Left ventricle myocardium inferior (tissue), 1 donor: Measurements from ENCODE around the gene CHADL. TPM values are rescaled to one million over a fixed set of nuclear protein-coding genes. Genes with fewer than 3 reads are reported as not detected.

Experiments used
- DNase-seq: peaks from one replicate; pipeline ENCODE4 v3.0.0-alpha.2; 2020
- H3K27ac ChIP-seq: fragments of 200-600 bp; replicated peaks from 2 replicates; pipeline ENCODE4 v1.8.0; 2021
- H3K27me3 ChIP-seq: fragments of 200-600 bp; 2 replicates; pipeline ENCODE4 v1.8.0; 2021; ENCODE audit warnings: low read depth
- H3K36me3 ChIP-seq: fragments of 200-600 bp; 2 replicates; pipeline ENCODE4 v1.8.0; 2021
- H3K4me1 ChIP-seq: fragments of 200-600 bp; 2 replicates; pipeline ENCODE4 v1.8.0; 2021
- H3K4me3 ChIP-seq: fragments of 200-600 bp; 2 replicates; pipeline ENCODE4 v1.8.0; 2021; ENCODE audit warnings: mild to moderate bottlenecking, moderate library complexity
- H3K9me3 ChIP-seq: fragments of 200-600 bp; replicated peaks from 2 replicates; pipeline ENCODE4 v1.8.0; 2021
- intact Hi-C: fragments of 100-400 bp; cut with micrococcal nuclease; formaldehyde crosslinking; loops from one replicate; pipeline ENCODE4 v1.11.0; 2022
- total RNA-seq: library from RNA; stranded (reverse); fragmentation: NEBNext Ultra II Directional; extraction: Animal tissue kit (Norgen Biotek cat#: 25700); gene quantifications from one replicate; pipeline ENCODE4 v1.2.1, GENCODE V29; 2021
- TF ChIP-seq, protein P1 (sequence below): fragments of 200-600 bp; IDR thresholded peaks from 2 replicates; pipeline ENCODE4 v1.8.0; 2021; ENCODE audit warnings: antibody characterized with exemption, mild to moderate bottlenecking, borderline replicate concordance
- donor health status: DM: no; HTN: yes; CAD: no; lungs with severe emphysema.

CHADL gene
- total RNA-seq, 1 donor from 2014 or later = 10.3 TPM

DNA sequence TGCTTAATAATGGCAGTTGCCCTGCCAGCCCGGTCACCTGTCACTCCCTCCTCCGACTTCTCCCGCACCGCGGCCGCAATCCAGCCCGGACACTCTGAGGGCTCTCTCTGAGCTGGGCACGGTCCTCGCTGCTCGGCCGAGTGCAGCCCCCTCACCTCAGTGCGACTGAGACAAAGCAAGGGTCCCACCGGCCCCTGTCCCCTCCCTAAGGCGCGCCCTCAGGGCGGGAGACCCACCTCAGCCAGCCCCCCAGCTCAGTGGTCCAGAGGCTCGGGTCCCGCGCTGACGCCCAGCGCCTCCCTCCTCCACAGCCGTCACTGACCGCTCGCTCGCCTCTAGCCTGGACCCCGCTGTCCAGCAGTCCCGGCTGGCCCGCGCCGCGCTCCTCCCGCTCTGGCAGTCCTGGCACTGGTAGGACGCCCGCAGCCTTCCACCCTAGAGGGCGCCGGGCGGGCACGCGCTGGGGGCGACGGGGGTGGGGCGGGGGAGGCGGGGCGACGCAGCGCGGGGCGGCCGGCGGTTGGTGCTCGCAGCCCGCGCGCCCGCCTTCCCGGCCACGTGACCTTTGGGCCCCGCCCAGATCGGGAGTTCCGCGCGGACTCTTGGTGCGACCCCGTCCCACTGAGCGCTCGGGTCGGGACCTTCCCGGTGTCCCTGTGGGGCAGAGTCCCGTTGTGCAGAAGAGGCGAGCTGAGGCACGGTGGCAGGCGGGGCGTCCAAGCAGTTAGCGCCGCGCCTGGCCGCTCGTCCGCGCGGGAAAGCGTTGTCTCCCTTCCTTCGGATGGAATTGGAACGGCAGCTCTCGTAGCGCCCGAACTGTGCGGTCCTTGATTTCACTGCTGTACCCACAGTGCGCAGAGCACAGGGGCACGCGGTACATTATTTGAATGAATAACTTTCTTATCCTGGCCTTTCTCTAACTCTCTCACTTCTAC is 43.4 kb downstream of the CHADL start:
- peaks cover 21% of the 10 kb centered on the region for H3K4me1 ChIP-seq
- TF ChIP-seq, protein P1, sequence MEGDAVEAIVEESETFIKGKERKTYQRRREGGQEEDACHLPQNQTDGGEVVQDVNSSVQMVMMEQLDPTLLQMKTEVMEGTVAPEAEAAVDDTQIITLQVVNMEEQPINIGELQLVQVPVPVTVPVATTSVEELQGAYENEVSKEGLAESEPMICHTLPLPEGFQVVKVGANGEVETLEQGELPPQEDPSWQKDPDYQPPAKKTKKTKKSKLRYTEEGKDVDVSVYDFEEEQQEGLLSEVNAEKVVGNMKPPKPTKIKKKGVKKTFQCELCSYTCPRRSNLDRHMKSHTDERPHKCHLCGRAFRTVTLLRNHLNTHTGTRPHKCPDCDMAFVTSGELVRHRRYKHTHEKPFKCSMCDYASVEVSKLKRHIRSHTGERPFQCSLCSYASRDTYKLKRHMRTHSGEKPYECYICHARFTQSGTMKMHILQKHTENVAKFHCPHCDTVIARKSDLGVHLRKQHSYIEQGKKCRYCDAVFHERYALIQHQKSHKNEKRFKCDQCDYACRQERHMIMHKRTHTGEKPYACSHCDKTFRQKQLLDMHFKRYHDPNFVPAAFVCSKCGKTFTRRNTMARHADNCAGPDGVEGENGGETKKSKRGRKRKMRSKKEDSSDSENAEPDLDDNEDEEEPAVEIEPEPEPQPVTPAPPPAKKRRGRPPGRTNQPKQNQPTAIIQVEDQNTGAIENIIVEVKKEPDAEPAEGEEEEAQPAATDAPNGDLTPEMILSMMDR = peak; percentile 29
- peak overlapping the region; percentile 86 for H3K4me3 ChIP-seq
- intact Hi-C loops = no loop called here
- DNase-seq = peak; percentile 87
- peak overlapping the region; percentile 80 for H3K27ac ChIP-seq
- H3K9me3 ChIP-seq = no peaks in the 10 kb centered on the region
- H3K36me3 ChIP-seq = no peaks in the 10 kb centered on the region
- no peaks in the 10 kb centered on the region for H3K27me3 ChIP-seq

- intact Hi-C loops = no loop called here
- Histone ChIP-seq H3K4me3 (no peak overlapping the region), H3K9me3 (no peaks in the 10 kb centered on the region), H3K27ac (no peak overlapping the region), H3K36me3 (no peaks in the 10 kb centered on the region), H3K27me3 (no peaks in the 10 kb centered on the region), H3K4me1 (peaks cover 21% of the 10 kb centered on the region)
- TF ChIP-seq, protein P1 = no peak
- DNase-seq = no peak
These were observed 46.9 kb downstream of the CHADL start for GRCh38 chr22:41193829-41194228.

- TF ChIP-seq, protein P1 = no peak
- H3K27ac ChIP-seq = no peak overlapping the region
- H3K9me3 ChIP-seq = no peaks in the 10 kb centered on the region
- peaks cover under 1% of the 10 kb centered on the region for H3K4me1 ChIP-seq
- no peak for DNase-seq
- H3K27me3 ChIP-seq = no peaks in the 10 kb centered on the region
- H3K36me3 ChIP-seq = no peaks in the 10 kb centered on the region
- no peak overlapping the region for H3K4me3 ChIP-seq
- intact Hi-C loops = no loop called here
These were observed 49.3 kb downstream of the CHADL start for GRCh38 chr22:41191467-41191866.

DNA sequence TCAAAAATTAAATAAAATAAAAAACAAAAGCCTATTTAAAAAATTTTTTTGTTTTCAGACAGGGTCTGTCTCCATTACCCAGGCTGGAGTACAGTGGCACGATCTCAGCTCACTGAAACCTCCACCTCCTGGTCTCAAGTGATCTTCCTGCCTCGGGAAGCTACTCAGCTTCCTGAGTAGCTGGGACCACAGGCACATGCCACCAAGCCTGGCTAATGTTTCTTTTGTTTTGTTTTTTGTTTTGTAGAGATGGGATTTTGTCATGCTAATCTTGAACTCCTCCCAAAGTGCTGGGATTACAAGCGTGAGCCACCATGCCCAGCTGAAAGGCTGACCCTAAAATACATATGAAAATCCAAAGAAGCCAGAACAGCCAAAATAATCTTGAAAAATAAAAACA is 56.1 kb downstream of the CHADL start:
- TF ChIP-seq, protein P1 = no peak
- no peak for DNase-seq
- intact Hi-C loops = no loop called here

DNA sequence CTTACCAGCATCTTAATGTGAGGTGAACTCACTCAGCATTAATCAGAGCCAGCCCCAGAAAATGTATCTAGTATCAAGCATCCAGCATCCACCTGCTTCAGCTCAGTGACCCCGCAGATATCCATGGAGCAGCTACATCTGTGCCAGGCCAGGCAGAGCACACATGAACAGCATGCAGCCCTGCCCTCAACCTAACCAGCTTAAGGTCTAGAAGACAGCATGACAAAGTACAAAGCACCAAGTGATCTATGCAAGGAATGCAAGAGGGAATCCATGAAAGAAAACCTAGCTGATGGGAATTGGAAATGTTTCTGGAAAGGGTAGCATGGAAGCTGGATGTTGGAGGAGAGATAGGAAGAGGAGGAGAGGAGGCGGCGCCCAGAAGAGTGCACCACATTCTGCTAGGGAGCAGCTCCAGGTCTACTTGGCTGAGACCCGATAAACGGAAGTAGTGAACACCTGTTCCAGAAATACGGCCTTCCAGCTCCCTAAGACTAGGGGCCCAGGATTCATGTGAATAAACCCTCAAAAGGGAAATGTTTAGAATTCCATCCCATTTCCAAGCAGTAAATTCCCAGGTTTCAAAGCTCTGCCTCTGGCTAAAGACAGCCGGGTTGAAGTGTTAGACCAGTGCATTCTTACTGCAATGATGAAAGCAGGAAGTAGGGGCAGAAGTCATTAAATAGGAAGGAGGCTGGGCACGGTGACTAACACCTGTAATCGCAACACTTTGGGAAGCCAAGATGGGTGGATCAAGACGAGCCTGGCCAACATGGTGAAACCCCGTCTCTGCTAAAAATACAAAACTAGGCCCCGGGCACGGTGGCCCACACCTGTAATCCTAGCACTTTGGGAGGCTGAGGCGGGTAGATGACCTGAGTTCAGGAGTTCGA is 59.1 kb downstream of the CHADL start:
- peak overlapping the region; percentile 5 for H3K27ac ChIP-seq
- no peak overlapping the region for H3K4me3 ChIP-seq
- peaks cover 35% of the 10 kb centered on the region for H3K36me3 ChIP-seq
- TF ChIP-seq, protein P1 = no peak
- DNase-seq = no peak
- intact Hi-C loops = no loop called here
- no peaks in the 10 kb centered on the region for H3K9me3 ChIP-seq
- no peaks in the 10 kb centered on the region for H3K27me3 ChIP-seq
- peaks cover 31% of the 10 kb centered on the region for H3K4me1 ChIP-seq

More for the DNA sequence above, 56.1 kb downstream of the CHADL start:
- Histone ChIP-seq H3K36me3 (peaks cover 10% of the 10 kb centered on the region), H3K27ac (no peak overlapping the region), H3K9me3 (no peaks in the 10 kb centered on the region), H3K4me3 (no peak overlapping the region), H3K4me1 (peaks cover 8% of the 10 kb centered on the region), H3K27me3 (no peaks in the 10 kb centered on the region)
